ENCODE data around the gene PSMB11.
A peak's percentile ranks its signal among the peaks of the same experiment; 100 is the strongest.
"Not testable (repeated sequence)": the region's sequence is repeated elsewhere in the genome, so short reads cannot be mapped to it uniquely, and the experiment has no call there.

Gene PSMB11

GRCh38 chr14:23042162-23042965 is at the start of gene PSMB11:
PSMB11 (plus strand) TSS chr14:23042212; CDS start chr14:23042226, 14 bp downstream.
- DNase-seq (ENCODE audit: low read depth in 3 of 3), result no peak

GRCh38 chr14:22993517-22993916 is 48.5 kb upstream of the PSMB11 start:
- no peak for DNase-seq (ENCODE audit: low read depth in 3 of 3)

GRCh38 chr14:22994762-22995275 is 47.2 kb upstream of the PSMB11 start:
- DNase-seq (ENCODE audit: low read depth in 3 of 3), result peak in 1 of 3 experiments; percentile 22

- DNase-seq (ENCODE audit: low read depth in 3 of 3), result no peak
These were observed 46.0 kb upstream of the PSMB11 start for GRCh38 chr14:22995889-22996625.

GRCh38 chr14:22996768-22997654 is 45.0 kb upstream of the PSMB11 start:
- no peak for DNase-seq (ENCODE audit: low read depth in 3 of 3)

GRCh38 chr14:22997676-22998323 is 44.2 kb upstream of the PSMB11 start:
- no peak for DNase-seq (ENCODE audit: low read depth in 3 of 3)

- no peak for DNase-seq (ENCODE audit: low read depth in 3 of 3)
These were observed 43.5 kb upstream of the PSMB11 start for GRCh38 chr14:22998329-22999012.

- no peak for DNase-seq (ENCODE audit: low read depth in 3 of 3)
These were observed 41.2 kb upstream of the PSMB11 start for GRCh38 chr14:23000860-23001259.

GRCh38 chr14:23002592-23002991 is 39.4 kb upstream of the PSMB11 start:
- DNase-seq (ENCODE audit: low read depth in 3 of 3), result no peak

GRCh38 chr14:23004274-23004673 is 37.7 kb upstream of the PSMB11 start:
- not testable (repeated sequence) for DNase-seq (ENCODE audit: low read depth in 3 of 3)

- DNase-seq (ENCODE audit: low read depth in 3 of 3), result no peak
These were observed 36.4 kb upstream of the PSMB11 start for GRCh38 chr14:23005451-23006187.

GRCh38 chr14:23006188-23006534 is 35.9 kb upstream of the PSMB11 start:
- DNase-seq (ENCODE audit: low read depth in 3 of 3), result no peak

GRCh38 chr14:23006544-23007419 is 35.2 kb upstream of the PSMB11 start:
- DNase-seq (ENCODE audit: low read depth in 3 of 3), result peak; percentile 85 to 97 (median 95)

GRCh38 chr14:23008831-23009230 is 33.2 kb upstream of the PSMB11 start:
- DNase-seq (ENCODE audit: low read depth in 3 of 3), result no peak

GRCh38 chr14:23009483-23009938 is 32.5 kb upstream of the PSMB11 start:
- no peak for DNase-seq (ENCODE audit: low read depth in 3 of 3)

- DNase-seq (ENCODE audit: low read depth in 3 of 3), result peak; percentile 60 to 71 (median 67)
These were observed 31.9 kb upstream of the PSMB11 start, which contains the start of gene C14orf93 for GRCh38 chr14:23009939-23010726. C14orf93 (minus strand) TSS chr14:23010143; CDS start chr14:22999023, 11,120 bp downstream.

GRCh38 chr14:23013054-23013748 is 28.8 kb upstream of the PSMB11 start:
- no peak for DNase-seq (ENCODE audit: low read depth in 3 of 3)

Data from stimulated activated CD4-positive, alpha-beta T cell treated with anti-CD3 and anti-CD28 coated beads, TNF-alpha, amount 100 ng/mL, for 4 hours (primary cell).